Panc1 (cell line): ENCODE data around the gene PNPT1. TPM values are rescaled to one million over a fixed set of nuclear protein-coding genes. Genes with fewer than 3 reads are reported as not detected.

Experiments
- ATAC-seq: fragments of 200-7000 bp; cut with Tn5 transposase; 2 replicates; pipeline ENCODE4 v1.9.1; 2020; ENCODE audit warnings: mild to moderate bottlenecking, moderate library complexity
- BruUV-seq: library from RNA; stranded (reverse); fragments of 400-500 nt; replicated peaks from 2 replicates; lab custom pipeline; 2021; lab: Mats Ljungman, UMichigan
- CTCF ChIA-PET: fragments of 300-600 bp; sonication (Branson Sonifier 250); formaldehyde crosslinking; loops from one replicate; lab custom pipeline; 2022; ENCODE audit warnings: antibody characterized with exemption; lab: Charles Lee
- POLR2A ChIA-PET: fragments of 300-600 bp; sonication (Branson Sonifier 250); formaldehyde crosslinking; loops from one replicate; lab custom pipeline; 2022; ENCODE audit warnings: antibody characterized with exemption; lab: Charles Lee
- DNase-seq: peaks from one replicate; pipeline ENCODE4 v3.0.0-alpha.2; 2010; ENCODE audit warnings: low read depth, low spot score
- H3K27ac ChIP-seq: 2 replicates; pipeline ENCODE4 v1.5.1; 2011; ENCODE audit warnings: mild to moderate bottlenecking, low read length, inconsistent platforms
- H3K27me3 ChIP-seq: fragments of 200-500 bp; sonication (Bioruptor generic); 2 replicates; pipeline ENCODE4 v1.6.0; 2014; ENCODE audit warnings: low read length, inconsistent platforms; ENCODE audit not compliant: control insufficient read depth, insufficient read depth
- H3K36me3 ChIP-seq: fragments of 200-500 bp; sonication (Bioruptor generic); 2 replicates; pipeline ENCODE4 v1.5.1; 2014; ENCODE audit warnings: inconsistent platforms, mild to moderate bottlenecking, low read length, moderate library complexity; ENCODE audit not compliant: control insufficient read depth, insufficient read depth
- H3K4me1 ChIP-seq: 2 replicates; pipeline ENCODE4 v1.5.1; 2011; ENCODE audit warnings: inconsistent platforms, mild to moderate bottlenecking, low read length, moderate library complexity; ENCODE audit not compliant: control insufficient read depth, insufficient read depth
- H3K4me3 ChIP-seq, 2 experiments: 2 replicates each; pipeline ENCODE4 v1.5.1; 2011 to 2012; ENCODE audit warnings: low read depth in 2 of 2, low read length in 2 of 2, mild to moderate bottlenecking in 2 of 2, inconsistent platforms in 1 of 2, moderate library complexity in 1 of 2
- H3K9me3 ChIP-seq: fragments of 200-500 bp; sonication (Bioruptor generic); 2 replicates; pipeline ENCODE4 v1.5.1; 2014; ENCODE audit warnings: low read depth, mild to moderate bottlenecking, inconsistent platforms, low read length, moderate library complexity; ENCODE audit not compliant: control insufficient read depth, insufficient read depth
- CTCF ChIP-seq: fragments of 450-650 bp; IDR thresholded peaks from 2 replicates; pipeline ENCODE4 v1.5.1; 2017; ENCODE audit warnings: mild to moderate bottlenecking
- POLR2AphosphoS5 ChIP-seq: IDR thresholded peaks from 2 replicates; pipeline ENCODE4 v1.6.1; 2012; ENCODE audit warnings: mild to moderate bottlenecking, low read depth, low read length, moderate library complexity
- REST ChIP-seq, 2 experiments: IDR thresholded peaks; 2 replicates each; pipeline ENCODE4 v1.6.1; 2011 to 2012; ENCODE audit warnings: low read depth in 2 of 2, control low read depth in 1 of 2, low read length in 1 of 2, mild to moderate bottlenecking in 1 of 2, moderate library complexity in 1 of 2; ENCODE audit not compliant: insufficient read depth in 1 of 2
- SIN3A ChIP-seq: IDR thresholded peaks from 2 replicates; pipeline ENCODE4 v1.6.1; 2012; ENCODE audit warnings: low read depth, mild to moderate bottlenecking, low read length, moderate library complexity, borderline replicate concordance; ENCODE audit not compliant: insufficient read depth
- TCF7L2 ChIP-seq: IDR thresholded peaks from 2 replicates; pipeline ENCODE4 v1.6.1; 2011; ENCODE audit warnings: mild to moderate bottlenecking, low read depth, low read length, inconsistent platforms
- in situ Hi-C: cut with HindIII; loops from 2 replicates; pipeline ENCODE4 v1.10.0; 2016; ENCODE audit warnings: low sequenced_read_pairs, low pct_unique_long_range_greater_than_20kb
- intact Hi-C: fragments of 100-400 bp; cut with micrococcal nuclease; formaldehyde crosslinking; loops from one replicate; pipeline ENCODE4 v1.10.0; 2022; ENCODE audit not compliant: unreplicated experiment
- total RNA-seq: library from RNA; stranded (reverse); gene quantifications from one replicate; pipeline ENCODE4 v1.2.1, GENCODE V29; 2021; ENCODE audit not compliant: unreplicated experiment

The PNPT1 gene
- total RNA-seq, 1 experiment from 2014 or later: 50.1 TPM

GRCh38 chr2:55721596-55722215 lies 28.1 kb upstream of the PNPT1 start:
- DNase-seq (no peak), ATAC-seq (no peak)
- Histone ChIP-seq H3K27ac (no peak overlapping the region), H3K36me3 (no peaks in the 10 kb centered on the region), H3K9me3 (no peaks in the 10 kb centered on the region), H3K4me3 (no peak overlapping the region), H3K4me1 (no peaks in the 10 kb centered on the region; the same call in 1 of the 2 replicates), H3K27me3 (no peaks in the 10 kb centered on the region)
- ChIA-PET CTCF (no interaction called here), POLR2A (no interaction called here)
- TF ChIP-seq POLR2AphosphoS5: no peak
- no peak for TF ChIP-seq TCF7L2
- TF ChIP-seq SIN3A: no peak
- no peak for TF ChIP-seq REST (IDR thresholded peaks at IDR 0.05; ENCODE audit: insufficient read depth in 1 of 2, low read depth in 2 of 2, low read length in 1 of 2)
- no peak for TF ChIP-seq CTCF
- intact Hi-C loops: loop anchor here (10.0 kb wide), 1 partner anchor 1793 kb away; no protein-coding TSS in a partner anchor
- no TSS peak for BruUV-seq
- in situ Hi-C loops: no loop called here

GRCh38 chr2:55720417-55720816 lies 26.8 kb upstream of the PNPT1 start:
- H3K9me3 ChIP-seq: no peaks in the 10 kb centered on the region
- no peaks in the 10 kb centered on the region for H3K36me3 ChIP-seq
- TF ChIP-seq TCF7L2 (no peak), CTCF (no peak), REST (IDR thresholded peaks at IDR 0.05; ENCODE audit: insufficient read depth in 1 of 2, low read depth in 2 of 2, low read length in 1 of 2) (no peak), SIN3A (no peak), POLR2AphosphoS5 (no peak)
- POLR2A ChIA-PET: no interaction called here
- H3K4me3 ChIP-seq: no peak overlapping the region
- no peaks in the 10 kb centered on the region; the same call in 1 of the 2 replicates for H3K27me3 ChIP-seq
- CTCF ChIA-PET: no interaction called here
- H3K4me1 ChIP-seq: no peaks in the 10 kb centered on the region; the same call in 1 of the 2 replicates
- no peak for ATAC-seq
- in situ Hi-C loops: no loop called here
- H3K27ac ChIP-seq: no peak overlapping the region
- no peak for DNase-seq
- BruUV-seq: no TSS peak
- intact Hi-C loops: loop anchor here (10.0 kb wide), 1 partner anchor 1794 kb away; no protein-coding TSS in a partner anchor
